Measurements from ENCODE around the gene TMEM117. TPM values are rescaled to one million over a fixed set of nuclear protein-coding genes. Genes with fewer than 3 reads are reported as not detected.

TMEM117 gene
- total RNA-seq, 1 experiment from 2014 or later, result 1.1 TPM

DNA sequence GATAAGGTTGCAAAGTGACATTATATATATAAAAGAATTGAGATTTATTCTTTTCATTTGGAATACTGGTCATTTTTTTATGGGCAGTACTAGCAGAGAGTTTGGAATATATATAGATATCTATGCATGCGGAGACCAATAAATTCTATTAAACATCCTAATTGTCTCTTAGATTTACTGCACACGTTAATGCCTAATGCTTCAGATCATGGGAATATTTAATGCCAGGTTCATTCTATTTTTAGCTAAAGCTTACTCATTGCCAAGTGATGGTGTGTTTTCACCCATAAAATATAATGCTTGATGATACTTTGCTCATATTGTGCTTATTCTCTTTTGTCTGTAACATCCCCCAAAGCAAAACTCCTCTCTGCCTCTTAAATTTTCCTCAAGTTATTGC is 264.4 kb downstream of the TMEM117 start:
- intact Hi-C loops (cut with micrococcal nuclease; ENCODE audit: unreplicated experiment), result no loop called here
- no peaks in the 10 kb centered on the region for H3K27me3 Mint-ChIP-seq (ENCODE audit: unreplicated experiment)
- no peak overlapping the region for H3K27ac Mint-ChIP-seq (ENCODE audit: unreplicated experiment)
- no peaks in the 10 kb centered on the region for H3K4me1 Mint-ChIP-seq (ENCODE audit: low read depth, unreplicated experiment)
- H3K4me3 Mint-ChIP-seq (ENCODE audit: low read depth, unreplicated experiment), result no peak overlapping the region
- BruUV-seq (replicated peaks), result no TSS peak
- peaks cover 16% of the 10 kb centered on the region for H3K9me3 Mint-ChIP-seq (ENCODE audit: low read depth, unreplicated experiment)
- H3K36me3 Mint-ChIP-seq (ENCODE audit: insufficient read depth, unreplicated experiment), result no peaks in the 10 kb centered on the region
- TF ChIP-seq CTCF (IDR thresholded peaks at IDR 0.05; ENCODE audit: unreplicated experiment), result no peak
- CTCF ChIA-PET, result no interaction called here
- DNase-seq, result no peak

- peaks cover 15% of the 10 kb centered on the region for H3K9me3 Mint-ChIP-seq (ENCODE audit: low read depth, unreplicated experiment)
- CTCF ChIA-PET, result no interaction called here
- no peaks in the 10 kb centered on the region for H3K27me3 Mint-ChIP-seq (ENCODE audit: unreplicated experiment)
- no peak for DNase-seq
- H3K4me1 Mint-ChIP-seq (ENCODE audit: low read depth, unreplicated experiment), result no peaks in the 10 kb centered on the region
- no peak for TF ChIP-seq CTCF (IDR thresholded peaks at IDR 0.05; ENCODE audit: unreplicated experiment)
- no peaks in the 10 kb centered on the region for H3K36me3 Mint-ChIP-seq (ENCODE audit: insufficient read depth, unreplicated experiment)
- no TSS peak for BruUV-seq (replicated peaks)
- intact Hi-C loops (cut with micrococcal nuclease; ENCODE audit: unreplicated experiment), result no loop called here
- H3K4me3 Mint-ChIP-seq (ENCODE audit: low read depth, unreplicated experiment), result no peak overlapping the region
- H3K27ac Mint-ChIP-seq (ENCODE audit: unreplicated experiment), result no peak overlapping the region
These were observed 265.6 kb downstream of the TMEM117 start for GRCh38 chr12:44101475-44101874.

DNA sequence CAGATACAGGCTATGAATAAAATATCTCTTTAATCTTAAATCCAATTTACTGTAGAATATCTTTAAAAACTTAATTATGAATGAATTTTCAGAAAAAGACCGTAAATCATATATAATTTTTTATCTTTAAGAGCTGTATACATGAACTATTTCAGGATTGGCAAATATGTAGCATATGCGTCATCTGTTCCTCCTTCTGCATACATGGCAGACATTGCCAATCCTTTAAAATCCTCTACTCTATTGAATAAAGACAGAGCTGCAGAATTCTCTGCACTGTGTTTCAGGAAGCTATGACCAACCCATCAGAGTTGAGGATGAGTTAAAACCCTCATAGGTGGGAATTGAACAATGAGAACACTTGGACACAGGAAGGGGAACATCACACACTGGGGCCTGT is 279.0 kb downstream of the TMEM117 start:
- BruUV-seq (replicated peaks), result no TSS peak
- Mint-ChIP-seq H3K4me1 (ENCODE audit: low read depth, unreplicated experiment) (no peaks in the 10 kb centered on the region), H3K9me3 (ENCODE audit: low read depth, unreplicated experiment) (peaks cover 6% of the 10 kb centered on the region), H3K27me3 (ENCODE audit: unreplicated experiment) (no peaks in the 10 kb centered on the region), H3K27ac (ENCODE audit: unreplicated experiment) (no peak overlapping the region), H3K36me3 (ENCODE audit: insufficient read depth, unreplicated experiment) (no peaks in the 10 kb centered on the region), H3K4me3 (ENCODE audit: low read depth, unreplicated experiment) (no peak overlapping the region)
- intact Hi-C loops (cut with micrococcal nuclease; ENCODE audit: unreplicated experiment), result no loop called here
- CTCF ChIA-PET, result no interaction called here
- TF ChIP-seq CTCF (IDR thresholded peaks at IDR 0.05; ENCODE audit: unreplicated experiment), result no peak
- no peak for DNase-seq

GRCh38 chr12:44117337-44117736 is 281.5 kb downstream of the TMEM117 start:
- no peaks in the 10 kb centered on the region for H3K27me3 Mint-ChIP-seq (ENCODE audit: unreplicated experiment)
- H3K4me1 Mint-ChIP-seq (ENCODE audit: low read depth, unreplicated experiment), result no peaks in the 10 kb centered on the region
- TF ChIP-seq CTCF (IDR thresholded peaks at IDR 0.05; ENCODE audit: unreplicated experiment), result no peak
- no peak overlapping the region for H3K27ac Mint-ChIP-seq (ENCODE audit: unreplicated experiment)
- intact Hi-C loops (cut with micrococcal nuclease; ENCODE audit: unreplicated experiment), result no loop called here
- BruUV-seq (replicated peaks), result no TSS peak
- CTCF ChIA-PET, result no interaction called here
- no peaks in the 10 kb centered on the region for H3K36me3 Mint-ChIP-seq (ENCODE audit: insufficient read depth, unreplicated experiment)
- no peak for DNase-seq
- H3K9me3 Mint-ChIP-seq (ENCODE audit: low read depth, unreplicated experiment), result peaks cover 9% of the 10 kb centered on the region
- no peak overlapping the region for H3K4me3 Mint-ChIP-seq (ENCODE audit: low read depth, unreplicated experiment)

GRCh38 chr12:44118946-44119345 is 283.1 kb downstream of the TMEM117 start:
- intact Hi-C loops (cut with micrococcal nuclease; ENCODE audit: unreplicated experiment), result no loop called here
- H3K4me3 Mint-ChIP-seq (ENCODE audit: low read depth, unreplicated experiment), result no peak overlapping the region
- H3K4me1 Mint-ChIP-seq (ENCODE audit: low read depth, unreplicated experiment), result no peaks in the 10 kb centered on the region
- no peak overlapping the region for H3K27ac Mint-ChIP-seq (ENCODE audit: unreplicated experiment)
- no peak for TF ChIP-seq CTCF (IDR thresholded peaks at IDR 0.05; ENCODE audit: unreplicated experiment)
- DNase-seq, result no peak
- CTCF ChIA-PET, result no interaction called here
- H3K36me3 Mint-ChIP-seq (ENCODE audit: insufficient read depth, unreplicated experiment), result no peaks in the 10 kb centered on the region
- no TSS peak for BruUV-seq (replicated peaks)
- H3K27me3 Mint-ChIP-seq (ENCODE audit: unreplicated experiment), result no peaks in the 10 kb centered on the region
- peaks cover 9% of the 10 kb centered on the region for H3K9me3 Mint-ChIP-seq (ENCODE audit: low read depth, unreplicated experiment)
